HepG2 (cell line): ENCODE measurements around the gene LAMA5. TPM values are rescaled to one million over a fixed set of nuclear protein-coding genes. Genes with fewer than 3 reads are reported as not detected.

Experiments
- AKNA ChIP-seq: sonication (generic); formaldehyde crosslinking; IDR thresholded peaks from 2 replicates; pipeline ENCODE4 v1.4.0; 2020; ENCODE audit warnings: missing genetic modification reagents, borderline replicate concordance
- CBX2 ChIP-seq, 2 experiments: fragments of 200-600 bp in 1 of 2; sonication (generic); formaldehyde crosslinking in 1 of 2; IDR thresholded peaks; 2 replicates each; pipeline versions ENCODE4 v1.7.0 to v1.8.1; 2018 to 2022; ENCODE audit warnings: low read depth in 2 of 2, low read length in 1 of 2, mild to moderate bottlenecking in 1 of 2, missing genetic modification reagents in 1 of 2
- HIC2 ChIP-seq: sonication (generic); formaldehyde crosslinking; IDR thresholded peaks from 2 replicates; pipeline ENCODE4 v1.9.0; 2022; ENCODE audit warnings: low read depth, missing genetic modification reagents
- LBX2 ChIP-seq: sonication (generic); formaldehyde crosslinking; IDR thresholded peaks from 2 replicates; pipeline ENCODE4 v1.5.0; 2020; ENCODE audit warnings: missing genetic modification reagents, mild to moderate bottlenecking, borderline replicate concordance
- PAWR ChIP-seq: sonication (generic); formaldehyde crosslinking; IDR thresholded peaks from 2 replicates; pipeline ENCODE4 v1.4.0; 2020; ENCODE audit warnings: missing genetic modification reagents, mild to moderate bottlenecking, borderline replicate concordance
- SAFB2 ChIP-seq: sonication (generic); formaldehyde crosslinking; IDR thresholded peaks from 2 replicates; pipeline ENCODE4 v1.5.1; 2020; ENCODE audit warnings: missing genetic modification reagents, low read depth, mild to moderate bottlenecking, borderline replicate concordance
- SKIL ChIP-seq: sonication (generic); formaldehyde crosslinking; IDR thresholded peaks from 2 replicates; pipeline ENCODE4 v1.8.0; 2022; ENCODE audit warnings: missing genetic modification reagents, mild to moderate bottlenecking, moderate library complexity, borderline replicate concordance
- TRIM22 ChIP-seq: fragments of 450-650 bp; IDR thresholded peaks from 2 replicates; pipeline ENCODE4 v1.6.1; 2017
- ZNF12 ChIP-seq: sonication (generic); formaldehyde crosslinking; IDR thresholded peaks from 2 replicates; pipeline ENCODE4 v1.5.0; 2020; ENCODE audit warnings: missing genetic modification reagents
- ZNF333 ChIP-seq: sonication (generic); formaldehyde crosslinking; IDR thresholded peaks from 2 replicates; pipeline ENCODE4 v1.4.0; 2020; ENCODE audit warnings: mild to moderate bottlenecking, missing genetic modification reagents, borderline replicate concordance
- ZNF773 ChIP-seq: sonication (generic); formaldehyde crosslinking; IDR thresholded peaks from 2 replicates; pipeline ENCODE4 v1.4.0; 2020; ENCODE audit warnings: missing genetic modification reagents, borderline replicate concordance
- ZNF800 ChIP-seq: sonication (generic); formaldehyde crosslinking; IDR thresholded peaks from 2 replicates; pipeline ENCODE4 v1.4.0; 2020; ENCODE audit warnings: missing genetic modification reagents
- ZSCAN31 ChIP-seq: sonication (generic); formaldehyde crosslinking; IDR thresholded peaks from 2 replicates; pipeline ENCODE4 v1.5.0; 2020; ENCODE audit warnings: low read depth, mild to moderate bottlenecking, missing genetic modification reagents
- polyA plus RNA-seq, 8 experiments: library from polyadenylated mRNA; depleted of rRNA in 3 of 8; stranded (reverse) in 7 of 8; unstranded in 1 of 8; fragments of >200 nt; fragmentation: Illumina TruSeq in 4 of 8; extraction: Trizol in 4 of 8; gene quantifications; 2 replicates each; pipeline versions ENCODE4 v1.2.1 to v1.2.3, GENCODE V29; 2011 to 2016; ENCODE audit warnings: low read depth in 4 of 8, missing spikeins in 1 of 8, mixed read lengths in 1 of 8; ENCODE audit not compliant: insufficient read depth in 1 of 8
- total RNA-seq, 5 experiments: library from RNA; depleted of rRNA; stranded (reverse); fragments of >200 nt; fragmentation: Illumina TruSeq; extraction: Trizol; gene quantifications; 2 replicates each; pipeline ENCODE4 v1.2.3, GENCODE V29; 2016; ENCODE audit warnings: low read depth in 1 of 5

LAMA5 gene
- total and polyA plus RNA-seq, 2 of the 13 experiments (the other 11 are each of a cell fraction or from before 2014, with no cell fraction given): 21.0 to 44.7 TPM

GRCh38 chr20:62407221-62407992, 40.3 kb upstream of the LAMA5 start, which contains the start of gene CABLES2 (continued):
- no peak for TF ChIP-seq TRIM22
- TF ChIP-seq ZNF333: peak; percentile 96; the same call in 1 of the 2 replicates
- peak; percentile 94 for TF ChIP-seq HIC2 (CRISPR knock-in tag)
- 0 out of 2 replicates have a peak, but pooled peaks have one; percentile 93 for TF ChIP-seq PAWR (CRISPR knock-in tag)
- TF ChIP-seq CBX2 (IDR thresholded peaks at IDR 0.05; ENCODE audit: low read depth, low read length): no peak
- peak; percentile 89; the same call in 1 of the 2 replicates for TF ChIP-seq CBX2 (CRISPR knock-in tag; IDR thresholded peaks at IDR 0.05; ENCODE audit: low read depth)
- no peak for TF ChIP-seq SKIL (CRISPR knock-in tag)
- TF ChIP-seq ZNF773 (CRISPR knock-in tag): peak; percentile 87; the same call in 1 of the 2 replicates
- peak; percentile 88 for TF ChIP-seq ZNF800 (CRISPR knock-in tag)
- TF ChIP-seq SAFB2 (CRISPR knock-in tag): peak; percentile 80; the same call in 1 of the 2 replicates
- TF ChIP-seq LBX2 (CRISPR knock-in tag): no peak
- TF ChIP-seq ZSCAN31 (CRISPR knock-in tag): peak; percentile 98
- TF ChIP-seq ZNF12 (CRISPR knock-in tag): peak; percentile 54; the same call in 1 of the 2 replicates
- TF ChIP-seq AKNA: peak; percentile 79; the same call in 1 of the 2 replicates
